HG03196 (cell line): ENCODE data around the gene SMG1.
A peak's percentile ranks its signal among the peaks of the same experiment; 100 is the strongest.
"Not testable (repeated sequence)": the region's sequence is repeated elsewhere in the genome, so short reads cannot be mapped to it uniquely, and the experiment has no call there.

Experiments used
- ATAC-seq: cut with Tn5 transposase; IDR thresholded peaks from one replicate; pipeline ENCODE4 v1.9.1; 2021; ENCODE audit not compliant: unreplicated experiment

Gene SMG1

GRCh38 chr16:18925986-18926865 lies at the start of gene SMG1:
Gene SMG1, minus strand, starts transcription at chr16:18926408. Its CDS starts 367 bp downstream, at chr16:18926041.
- peak; percentile 91 for ATAC-seq

- no peak for ATAC-seq
Observed at GRCh38 chr16:18975109-18975508, 48.9 kb upstream of the SMG1 start.

DNA sequence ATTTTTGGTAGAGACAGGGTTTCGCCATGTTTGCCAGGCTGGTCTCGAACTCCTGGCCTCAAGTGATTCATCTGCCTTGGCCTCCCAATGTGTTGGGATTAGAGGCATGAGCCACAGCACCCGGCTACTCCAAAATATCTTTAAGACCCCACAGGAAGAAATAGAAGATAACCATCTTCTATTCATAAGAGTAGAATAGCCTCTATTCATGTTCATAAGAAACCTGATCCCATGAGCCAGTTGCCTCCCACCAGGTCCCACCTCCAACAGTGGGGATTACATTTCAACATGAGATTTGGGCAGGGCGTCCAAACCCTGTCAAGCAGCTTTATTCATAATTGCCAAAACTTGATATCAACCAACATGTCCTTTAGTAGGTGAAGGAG lies 43.6 kb upstream of the SMG1 start:
- ATAC-seq, result no peak

GRCh38 chr16:18969050-18969854 lies 43.0 kb upstream of the SMG1 start:
- no peak for ATAC-seq

GRCh38 chr16:18966791-18967190 lies 40.6 kb upstream of the SMG1 start:
- ATAC-seq, result no peak

GRCh38 chr16:18965555-18965954 lies 39.3 kb upstream of the SMG1 start:
- no peak for ATAC-seq

- no peak for ATAC-seq
Observed at GRCh38 chr16:18959031-18959505, 32.9 kb upstream of the SMG1 start.

- ATAC-seq, result no peak
Observed at GRCh38 chr16:18958621-18959029, 32.4 kb upstream of the SMG1 start.

DNA sequence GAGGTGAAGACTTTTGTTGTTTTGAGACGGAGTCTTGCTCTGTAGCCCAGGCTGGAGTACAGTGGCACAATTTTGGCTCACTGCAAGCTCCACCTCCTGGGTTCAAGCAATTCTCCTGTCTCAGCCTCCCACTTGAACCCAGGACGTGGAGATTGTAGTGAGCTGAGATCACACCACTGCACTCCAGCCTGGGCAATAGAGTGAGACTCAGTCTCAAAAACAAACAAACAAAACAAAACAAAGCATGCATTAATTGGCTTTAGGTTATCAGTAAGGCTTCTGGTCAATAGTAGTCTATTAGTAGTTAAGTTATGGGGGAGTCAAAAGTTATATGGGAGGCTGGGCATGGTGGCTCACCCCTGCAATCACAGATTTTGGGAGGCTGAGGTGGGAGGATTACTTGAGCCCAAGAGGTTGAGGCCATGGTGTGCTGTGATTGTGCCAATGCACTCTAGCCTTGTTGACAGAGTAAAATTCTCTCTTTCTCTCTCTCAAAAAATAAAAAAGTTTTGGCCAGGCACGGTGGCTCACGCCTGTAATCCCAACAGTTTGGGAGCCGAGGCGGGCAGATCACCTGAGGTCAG lies 30.5 kb upstream of the SMG1 start:
- not testable (repeated sequence) for ATAC-seq

DNA sequence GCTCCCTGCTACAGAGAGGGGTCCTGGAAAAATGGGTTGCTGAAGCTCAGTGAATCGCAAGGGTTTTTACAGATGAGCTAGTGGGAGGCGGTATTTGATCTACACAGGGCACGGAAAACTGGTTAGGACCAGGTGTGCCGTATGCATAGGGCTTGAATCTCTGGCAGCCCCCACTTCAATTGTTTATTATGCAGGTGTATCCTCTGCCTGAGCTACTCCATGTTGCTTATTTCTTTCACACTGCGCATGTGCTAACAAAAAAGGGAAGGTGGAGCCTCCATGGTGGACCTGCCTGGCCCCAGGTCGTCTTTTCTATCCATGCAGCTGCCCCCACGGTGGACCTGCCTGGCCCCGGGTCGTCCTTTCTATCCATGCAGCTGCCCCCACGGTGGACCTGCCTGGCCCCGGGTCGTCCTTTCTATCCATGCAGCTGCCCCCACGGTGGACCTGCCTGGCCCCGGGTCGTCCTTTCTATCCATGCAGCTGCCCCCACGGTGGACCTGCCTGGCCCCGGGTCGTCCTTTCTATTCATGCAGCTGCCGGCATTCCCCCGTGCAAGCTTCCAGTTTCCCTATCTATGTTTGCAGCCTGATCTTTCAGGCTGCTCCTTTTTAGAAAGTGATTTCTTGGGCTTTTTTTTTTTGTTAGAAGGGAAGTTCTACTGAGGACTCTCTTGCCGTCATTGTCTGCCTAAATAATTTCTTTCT lies 29.8 kb upstream of the SMG1 start:
- not testable (repeated sequence) for ATAC-seq

- ATAC-seq, result no peak
Observed at GRCh38 chr16:18953547-18953946, 27.3 kb upstream of the SMG1 start.

DNA sequence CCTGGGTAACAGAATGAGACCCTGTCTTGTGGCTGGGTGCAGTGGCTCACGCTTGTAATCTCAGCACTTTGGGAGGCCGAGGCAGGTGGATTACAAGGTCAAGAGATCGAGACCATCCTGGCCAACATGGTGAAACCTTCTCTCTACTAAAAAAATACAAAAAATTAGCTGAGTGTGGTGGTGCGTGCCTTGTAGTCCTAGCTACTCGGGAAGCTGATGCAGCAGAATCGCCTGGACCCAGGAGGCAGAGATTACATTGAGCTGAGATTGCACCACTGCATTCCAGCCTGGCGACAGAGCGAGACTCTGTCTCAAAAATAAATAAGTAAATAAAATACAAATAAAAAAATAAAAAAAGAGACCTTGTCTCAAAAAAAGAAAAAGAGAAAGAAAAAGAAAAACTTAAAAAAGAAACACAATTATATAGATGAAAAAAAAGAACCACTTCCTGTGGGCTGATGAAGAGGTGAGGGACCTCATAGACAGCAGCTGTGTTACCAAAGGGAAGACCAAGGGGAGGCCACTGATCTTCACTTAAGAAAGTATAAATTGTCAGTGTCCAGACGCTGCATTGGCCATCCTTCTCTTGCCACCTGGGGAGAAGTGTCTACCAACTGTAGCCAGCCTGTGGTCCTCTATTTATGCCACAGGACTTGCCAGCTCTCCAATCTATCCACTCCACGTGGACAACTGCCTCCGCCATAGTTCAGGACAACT lies 24.4 kb upstream of the SMG1 start:
- no peak for ATAC-seq

- no peak for ATAC-seq
Observed at GRCh38 chr16:18948372-18949020, 22.3 kb upstream of the SMG1 start.

DNA sequence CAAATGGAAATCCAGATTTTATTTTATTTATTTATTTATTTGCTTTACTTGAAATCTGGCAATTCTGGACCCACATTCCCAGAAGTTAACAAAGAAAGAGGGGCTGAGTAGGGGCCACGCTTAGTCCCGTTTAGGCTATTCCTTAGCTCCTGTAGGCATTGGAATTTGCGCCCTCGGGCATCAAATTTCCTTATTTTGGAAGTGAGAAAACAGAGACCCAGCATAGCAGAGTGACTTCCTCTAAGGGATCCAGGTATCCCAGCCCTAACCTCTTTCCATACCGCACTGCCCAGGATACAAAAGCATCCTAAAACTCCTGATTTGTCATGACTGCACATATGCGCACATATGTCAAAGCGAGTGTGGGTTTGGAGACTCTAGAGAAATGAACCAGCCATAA lies 19.0 kb upstream of the SMG1 start:
- ATAC-seq, result no peak

GRCh38 chr16:18943414-18943813 lies 17.2 kb upstream of the SMG1 start:
- ATAC-seq, result no peak

DNA sequence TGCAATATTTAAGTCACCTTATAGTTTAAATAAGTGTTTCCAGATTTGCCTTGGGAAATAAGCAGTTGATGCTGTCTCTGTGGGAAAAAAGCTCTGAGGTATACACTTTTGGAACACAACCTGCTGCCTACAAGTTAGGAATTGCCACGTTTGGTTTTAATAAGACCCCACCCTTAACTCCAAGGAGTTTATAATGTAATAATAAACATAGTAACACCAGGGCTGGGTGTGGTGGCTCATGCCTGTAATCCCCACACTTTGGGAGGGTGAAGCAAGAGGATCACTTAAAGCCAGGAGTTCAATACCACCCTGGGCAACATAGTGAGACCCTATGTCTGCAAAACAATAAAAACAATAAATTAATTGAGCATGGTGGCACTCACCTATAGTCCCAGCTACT lies 15.9 kb upstream of the SMG1 start:
- no peak for ATAC-seq

DNA sequence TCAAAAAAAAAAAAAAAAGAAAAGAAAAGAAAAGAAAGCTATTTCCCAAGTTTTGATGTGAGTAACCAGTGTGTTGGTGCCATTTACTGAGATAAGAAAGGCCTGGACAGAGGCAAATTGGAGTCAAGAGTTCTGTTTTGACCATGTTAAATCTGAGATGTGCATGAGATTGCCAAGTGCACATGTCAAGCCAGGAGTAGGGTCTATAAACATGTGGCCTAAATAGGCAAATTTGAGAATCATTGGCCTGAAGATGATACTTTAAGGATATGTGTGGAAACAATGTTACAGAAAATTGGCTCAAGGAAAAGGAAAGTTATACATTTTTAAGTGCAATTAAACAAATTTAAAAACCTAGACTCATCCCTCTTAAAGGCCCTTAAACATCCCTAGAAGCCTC lies 15.3 kb upstream of the SMG1 start:
- ATAC-seq, result no peak

DNA sequence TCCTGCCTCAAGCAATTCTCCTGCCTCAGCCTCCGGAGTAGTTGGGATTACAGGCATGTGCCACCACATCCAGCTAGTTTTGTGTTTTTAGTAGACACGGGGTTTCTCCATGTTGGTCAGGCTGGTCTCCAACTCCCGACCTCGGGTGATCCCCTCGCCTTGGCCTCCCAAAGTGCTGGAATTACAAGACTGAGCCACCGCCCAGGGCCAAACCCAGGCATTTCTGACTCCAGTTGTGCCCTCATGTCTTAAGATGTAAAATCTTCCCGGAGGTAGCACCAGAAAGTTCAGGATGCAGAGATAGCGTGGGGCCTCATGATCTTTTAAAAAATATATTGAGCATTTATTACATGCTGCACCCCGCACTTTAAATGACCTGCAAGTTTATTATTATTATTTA lies 12.8 kb upstream of the SMG1 start:
- no peak for ATAC-seq

DNA sequence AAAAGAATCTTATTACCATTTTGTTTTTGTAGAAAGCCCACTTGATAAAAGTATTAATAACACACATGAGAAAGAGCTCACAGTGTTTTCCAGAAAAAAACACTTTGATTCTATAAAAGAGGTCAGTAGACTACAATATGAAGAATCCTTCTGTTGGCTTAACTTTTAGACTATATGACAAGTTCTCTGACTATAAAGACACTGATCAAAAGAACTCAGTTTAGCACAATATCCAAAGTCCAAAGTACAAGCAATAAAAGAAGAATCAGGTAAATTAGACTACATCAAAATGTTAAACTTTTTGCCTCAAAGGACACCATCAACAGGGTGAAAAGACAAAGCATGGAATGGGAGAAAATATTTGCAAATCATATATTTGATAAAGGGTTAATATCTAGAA lies 11.2 kb upstream of the SMG1 start:
- ATAC-seq, result no peak
